ENCODE data around the gene MRPL27. TPM values are rescaled to one million over a fixed set of nuclear protein-coding genes. Genes with fewer than 3 reads are reported as not detected.

Gene MRPL27
- 97.8 and 107 TPM in 2 replicates for total RNA-seq (2014; rRNA removed; shearing (Covaris generic))

DNA sequence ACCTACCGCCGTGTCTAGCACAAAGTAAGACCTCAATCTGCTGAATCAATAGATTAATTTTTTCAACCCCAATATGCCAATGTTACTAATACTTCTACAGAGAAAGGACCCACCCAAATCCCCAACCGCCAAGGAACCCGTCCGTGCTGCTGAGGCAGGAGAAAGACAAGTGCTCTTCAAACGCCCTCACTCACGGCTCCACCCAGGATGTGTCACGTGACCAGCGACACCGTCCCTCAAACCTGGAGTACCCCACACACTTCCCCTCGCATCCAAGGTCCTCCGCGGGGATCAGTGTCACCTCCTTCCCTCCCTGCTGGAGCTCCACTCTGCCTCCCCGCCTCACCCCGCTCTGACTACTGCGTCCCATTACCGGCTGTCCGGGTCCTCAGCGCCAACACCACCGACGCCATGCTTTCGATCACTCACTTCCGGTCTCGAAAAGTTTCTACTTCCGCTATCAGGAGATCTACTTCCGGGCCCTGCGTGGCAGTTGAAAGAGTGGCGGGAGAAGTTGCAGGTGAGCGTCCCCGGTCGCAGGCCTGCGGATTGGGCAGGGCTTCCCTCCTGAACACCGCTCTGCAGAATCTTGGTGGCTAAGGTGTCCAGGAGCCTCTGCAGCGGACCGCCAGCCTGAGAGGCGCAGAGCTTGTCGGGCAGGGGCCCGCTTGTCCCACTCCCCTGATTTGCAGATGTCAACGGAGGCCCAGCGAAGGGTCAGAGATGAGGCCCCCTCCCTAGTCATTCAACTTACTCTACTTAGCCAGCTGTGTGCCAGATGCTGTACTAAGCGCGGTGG, at the start of gene MRPL27, which contains the start of gene EME1:
TSS of gene MRPL27 (minus strand) at position 427 of the 799 bp plus-strand sequence. CDS start at position 413, 14 bp downstream.
TSS of gene EME1 (plus strand) at position 472 of the 799 bp plus-strand sequence. CDS start 1,980 bp downstream, outside the sequence.

DNA sequence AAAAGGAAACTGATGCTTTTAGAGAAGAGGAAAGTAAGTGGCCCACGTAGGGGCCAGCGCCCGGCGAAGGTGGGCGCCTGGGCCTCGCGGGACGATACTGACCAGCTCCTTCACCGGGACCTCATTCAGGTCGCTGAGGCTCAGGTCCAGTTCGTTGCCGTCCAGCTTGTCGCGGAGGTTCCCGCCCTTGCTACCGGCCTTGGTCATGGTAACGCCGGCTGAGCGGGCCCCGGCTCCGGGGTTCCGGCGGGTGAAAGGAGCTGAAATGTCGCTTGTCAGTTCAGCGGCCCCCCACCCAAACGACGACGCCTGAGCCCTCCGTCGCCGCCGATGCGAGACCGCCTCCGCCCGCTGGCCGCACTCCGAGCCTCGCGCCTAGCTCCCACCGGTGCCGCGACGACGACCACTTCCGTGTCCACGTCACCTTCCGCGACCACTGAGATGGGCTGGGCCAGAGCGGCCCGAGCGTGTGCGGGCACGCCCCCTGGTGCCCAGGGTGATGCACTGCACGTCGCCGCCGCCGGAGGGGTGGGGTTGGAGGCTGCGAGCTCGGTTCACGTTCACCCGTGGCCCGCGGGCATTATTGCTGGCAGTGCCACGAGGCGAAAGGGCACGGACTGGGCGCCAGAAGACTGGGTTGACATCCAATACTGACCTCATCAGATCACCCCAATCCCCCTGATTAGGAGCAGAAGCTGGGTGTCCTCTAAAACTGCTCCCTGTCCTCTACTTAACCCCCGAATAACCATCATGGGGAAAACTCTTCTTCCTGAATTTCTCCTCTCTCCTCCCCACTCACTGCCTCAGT, 24.3 kb upstream of the MRPL27 start, which contains the start of gene LRRC59:
TSS of gene LRRC59 (minus strand) at position 413 of the 808 bp plus-strand sequence. CDS start at position 207, 206 bp downstream.

DNA sequence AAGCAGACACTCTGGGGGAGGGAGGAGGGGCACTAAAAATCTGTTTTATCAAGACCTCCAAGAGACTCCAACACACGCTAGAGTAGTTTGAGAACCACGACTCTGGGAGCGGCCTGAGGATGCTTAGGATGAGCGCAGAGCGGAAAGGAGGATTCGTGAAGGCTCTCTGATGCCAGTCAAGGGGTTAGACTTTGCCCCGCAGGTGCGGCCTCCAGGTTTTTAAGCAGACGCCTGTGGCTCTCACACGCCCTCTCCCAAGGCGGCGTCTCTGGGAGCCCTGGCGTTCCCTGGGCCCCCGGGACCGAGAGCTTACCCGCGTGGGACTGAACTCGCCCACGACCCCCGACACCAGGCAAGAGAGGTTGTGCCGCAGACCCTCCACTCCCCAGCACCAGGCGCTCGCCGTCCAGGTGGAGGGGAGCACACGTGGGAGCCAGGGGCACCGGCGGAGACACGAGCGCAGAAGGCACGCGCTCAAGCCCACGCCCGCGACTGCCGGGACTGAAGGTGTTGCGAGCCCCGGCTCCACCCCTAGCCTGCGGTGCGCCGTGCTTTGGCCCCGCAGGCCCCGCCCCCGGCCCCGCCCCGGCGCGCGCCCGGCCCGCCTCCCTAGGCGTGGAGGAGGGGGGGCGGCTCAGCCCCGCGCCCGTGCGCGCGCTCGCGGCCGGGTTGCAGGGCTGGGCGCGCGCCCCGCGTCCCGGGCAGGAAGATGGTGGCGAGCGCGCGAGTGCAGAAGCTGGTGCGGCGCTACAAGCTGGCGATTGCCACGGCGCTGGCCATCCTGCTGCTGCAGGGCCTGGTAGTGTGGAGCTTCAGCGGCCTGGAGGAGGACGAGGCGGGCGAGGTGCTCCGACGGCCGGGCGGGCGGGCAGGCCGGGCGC, 27.3 kb downstream of the MRPL27 start, which contains the start of gene XYLT2:
TSS of gene XYLT2 (plus strand) at position 695 of the 881 bp plus-strand sequence. CDS start at position 710, 15 bp downstream.

Small RNA genes within 50 kb of the gene (small RNA-seq; reads per million reads assigned to genes)
- gene RF00019, result not detected

Other genes starting within 250 kb of the MRPL27 start
- 0.87 and 2.8 TPM in 2 replicates for gene SAMD14, start 243.0 kb downstream of the MRPL27 start, total RNA-seq (2014; rRNA removed; shearing (Covaris generic))
- gene PPP1R9B, start 222.5 kb downstream of the MRPL27 start, total RNA-seq (2014; rRNA removed; shearing (Covaris generic)), result 46.2 and 52.8 TPM in 2 replicates
- not detected in 2 replicates for gene SGCA, start 207.2 kb downstream of the MRPL27 start, total RNA-seq (2014; rRNA removed; shearing (Covaris generic))
- gene COL1A1, start 171.6 kb downstream of the MRPL27 start, total RNA-seq (2014; rRNA removed; shearing (Covaris generic)), result 0.30 and 0.45 TPM in 2 replicates
- 0.19 and 0.21 TPM in 2 replicates for gene TMEM92, start 98.7 kb downstream of the MRPL27 start, total RNA-seq (2014; rRNA removed; shearing (Covaris generic))
- gene XYLT2, start 27.1 kb downstream of the MRPL27 start, total RNA-seq (2014; rRNA removed; shearing (Covaris generic)), result 33.5 and 34.5 TPM in 2 replicates
- gene EME1, start within 50 bp of the MRPL27 start, total RNA-seq (2014; rRNA removed; shearing (Covaris generic)), result 27.2 and 31.6 TPM in 2 replicates
- gene LRRC59, start 24.3 kb upstream of the MRPL27 start, total RNA-seq (2014; rRNA removed; shearing (Covaris generic)), result 167 and 171 TPM in 2 replicates
- gene ACSF2, start 53.0 kb upstream of the MRPL27 start, total RNA-seq (2014; rRNA removed; shearing (Covaris generic)), result 16.6 and 18.0 TPM in 2 replicates
- gene CHAD, start 95.7 kb upstream of the MRPL27 start, total RNA-seq (2014; rRNA removed; shearing (Covaris generic)), result not detected in 2 replicates
- 34.4 and 37.4 TPM in 2 replicates for gene RSAD1, start 105.7 kb upstream of the MRPL27 start, total RNA-seq (2014; rRNA removed; shearing (Covaris generic))
- gene MYCBPAP, start 135.3 kb upstream of the MRPL27 start, total RNA-seq (2014; rRNA removed; shearing (Covaris generic)), result 1.7 and 2.0 TPM in 2 replicates
- not detected in 2 replicates for gene EPN3, start 159.6 kb upstream of the MRPL27 start, total RNA-seq (2014; rRNA removed; shearing (Covaris generic))
- gene SPATA20, start 174.0 kb upstream of the MRPL27 start, total RNA-seq (2014; rRNA removed; shearing (Covaris generic)), result 59.5 and 65.7 TPM in 2 replicates
- 0.05 and 0.08 TPM in 2 replicates for gene CACNA1G, start 187.5 kb upstream of the MRPL27 start, total RNA-seq (2014; rRNA removed; shearing (Covaris generic))